ENCODE measurements around the gene CNOT6L. TPM values are rescaled to one million over a fixed set of nuclear protein-coding genes. Genes with fewer than 3 reads are reported as not detected.

Gene CNOT6L
- total RNA-seq, 2 donors from 2014 or later: 17.5 to 19.2 TPM

GRCh38 chr4:77848508-77848907 is 29.3 kb upstream of the CNOT6L start:
- ATAC-seq (no peak), DNase-seq (no peak)
- Histone ChIP-seq H3K4me1 (no peaks in the 10 kb centered on the region), H3K36me3 (replicated peaks in 1 of 2; ENCODE audit: insufficient read depth in 1 of 2, low read depth in 2 of 2) (no peaks in the 10 kb centered on the region), H3K27me3 (no peaks in the 10 kb centered on the region), H3K4me3 (no peak overlapping the region), H3K9me3 (no peaks in the 10 kb centered on the region), H3K27ac (no peak overlapping the region)
- TF ChIP-seq CTCF (IDR thresholded peaks at IDR 0.05): no peak
- no peak for TF ChIP-seq POLR2A (IDR thresholded peaks at IDR 0.05)
- intact Hi-C loops (cut with DNase I): no loop called here
- 83 to 86% methylated on average over 6 of the region's 6 CpGs for WGBS, 2 donors

- 78 to 79% methylated on average over 3 of the region's 3 CpGs for WGBS, 2 donors
- no peaks in the 10 kb centered on the region for H3K36me3 ChIP-seq (replicated peaks in 1 of 2; ENCODE audit: insufficient read depth in 1 of 2, low read depth in 2 of 2)
- H3K4me3 ChIP-seq: no peak overlapping the region
- no peaks in the 10 kb centered on the region for H3K9me3 ChIP-seq
- H3K27ac ChIP-seq: no peak overlapping the region
- no peak for DNase-seq
- intact Hi-C loops (cut with DNase I): no loop called here
- no peaks in the 10 kb centered on the region for H3K4me1 ChIP-seq
- no peak for ATAC-seq
- no peaks in the 10 kb centered on the region for H3K27me3 ChIP-seq
- no peak for TF ChIP-seq POLR2A (IDR thresholded peaks at IDR 0.05)
- no peak for TF ChIP-seq CTCF (IDR thresholded peaks at IDR 0.05)
These were observed 26.8 kb upstream of the CNOT6L start for GRCh38 chr4:77845929-77846328.

- H3K27me3 ChIP-seq: no peaks in the 10 kb centered on the region
- DNase-seq (no peak), ATAC-seq (no peak)
- no peaks in the 10 kb centered on the region for H3K36me3 ChIP-seq (replicated peaks in 1 of 2; ENCODE audit: insufficient read depth in 1 of 2, low read depth in 2 of 2)
- no peak for TF ChIP-seq POLR2A (IDR thresholded peaks at IDR 0.05)
- no peak for TF ChIP-seq CTCF (IDR thresholded peaks at IDR 0.05)
- intact Hi-C loops (cut with DNase I): no loop called here
- no peaks in the 10 kb centered on the region for H3K4me1 ChIP-seq
- H3K4me3 ChIP-seq: no peak overlapping the region
- 76 to 88% methylated on average over 1 of the region's 1 CpG for WGBS, 2 donors
- no peaks in the 10 kb centered on the region for H3K9me3 ChIP-seq
- H3K27ac ChIP-seq: no peak overlapping the region
These were observed 26.2 kb upstream of the CNOT6L start for GRCh38 chr4:77845400-77845799.

GRCh38 chr4:77844363-77844762 is 25.2 kb upstream of the CNOT6L start:
- no peaks in the 10 kb centered on the region for H3K36me3 ChIP-seq (replicated peaks in 1 of 2; ENCODE audit: insufficient read depth in 1 of 2, low read depth in 2 of 2)
- intact Hi-C loops (cut with DNase I): no loop called here
- 92 to 95% methylated on average over 1 of the region's 1 CpG for WGBS, 2 donors
- H3K4me1 ChIP-seq: no peaks in the 10 kb centered on the region
- TF ChIP-seq CTCF (IDR thresholded peaks at IDR 0.05): no peak
- no peak for TF ChIP-seq POLR2A (IDR thresholded peaks at IDR 0.05)
- H3K27ac ChIP-seq: no peak overlapping the region
- H3K27me3 ChIP-seq: no peaks in the 10 kb centered on the region
- no peak for ATAC-seq
- no peaks in the 10 kb centered on the region for H3K9me3 ChIP-seq
- DNase-seq: no peak
- H3K4me3 ChIP-seq: no peak overlapping the region

- DNase-seq (no peak), ATAC-seq (no peak)
- H3K4me3 ChIP-seq: no peak overlapping the region
- H3K27ac ChIP-seq: no peak overlapping the region
- H3K9me3 ChIP-seq: no peaks in the 10 kb centered on the region
- H3K4me1 ChIP-seq: no peaks in the 10 kb centered on the region
- H3K36me3 ChIP-seq (replicated peaks in 1 of 2; ENCODE audit: insufficient read depth in 1 of 2, low read depth in 2 of 2): no peaks in the 10 kb centered on the region
- WGBS, 2 donors: 38 to 47% methylated on average over 1 of the region's 1 CpG
- no peaks in the 10 kb centered on the region for H3K27me3 ChIP-seq
- TF ChIP-seq CTCF (IDR thresholded peaks at IDR 0.05) (no peak), POLR2A (IDR thresholded peaks at IDR 0.05) (no peak)
- intact Hi-C loops (cut with DNase I): no loop called here
These were observed 24.5 kb upstream of the CNOT6L start for GRCh38 chr4:77843628-77844027.
